Esophagus muscularis mucosa (tissue), 4 donors: Measurements from ENCODE around the gene PGAM2.

Experiments used
- CTCF ChIP-seq, 3 experiments: fragments of 200-600 bp in 2 of 3; fragments of 450-650 bp in 1 of 3; sonication (generic) in 2 of 3; IDR thresholded peaks; one replicate each; pipeline ENCODE4 v1.5.1; 2017 to 2019; ENCODE audit warnings: antibody characterized with exemption in 3 of 3, mild to moderate bottlenecking in 2 of 3, moderate library complexity in 1 of 3
- EP300 ChIP-seq: sonication (generic); formaldehyde crosslinking; IDR thresholded peaks from one replicate; pipeline ENCODE4 v1.6.1; 2017; ENCODE audit warnings: antibody characterized with exemption
- POLR2A ChIP-seq: fragments of 450-650 bp; IDR thresholded peaks from one replicate; pipeline ENCODE4 v1.6.1; 2017; ENCODE audit warnings: antibody characterized with exemption, moderate library complexity, mild to moderate bottlenecking, low read depth
- POLR2AphosphoS5 ChIP-seq, 2 donors: sonication (generic); formaldehyde crosslinking; IDR thresholded peaks; one replicate each; pipeline ENCODE4 v1.6.1; 2017; ENCODE audit warnings: antibody characterized with exemption in 2 of 2

DNA sequence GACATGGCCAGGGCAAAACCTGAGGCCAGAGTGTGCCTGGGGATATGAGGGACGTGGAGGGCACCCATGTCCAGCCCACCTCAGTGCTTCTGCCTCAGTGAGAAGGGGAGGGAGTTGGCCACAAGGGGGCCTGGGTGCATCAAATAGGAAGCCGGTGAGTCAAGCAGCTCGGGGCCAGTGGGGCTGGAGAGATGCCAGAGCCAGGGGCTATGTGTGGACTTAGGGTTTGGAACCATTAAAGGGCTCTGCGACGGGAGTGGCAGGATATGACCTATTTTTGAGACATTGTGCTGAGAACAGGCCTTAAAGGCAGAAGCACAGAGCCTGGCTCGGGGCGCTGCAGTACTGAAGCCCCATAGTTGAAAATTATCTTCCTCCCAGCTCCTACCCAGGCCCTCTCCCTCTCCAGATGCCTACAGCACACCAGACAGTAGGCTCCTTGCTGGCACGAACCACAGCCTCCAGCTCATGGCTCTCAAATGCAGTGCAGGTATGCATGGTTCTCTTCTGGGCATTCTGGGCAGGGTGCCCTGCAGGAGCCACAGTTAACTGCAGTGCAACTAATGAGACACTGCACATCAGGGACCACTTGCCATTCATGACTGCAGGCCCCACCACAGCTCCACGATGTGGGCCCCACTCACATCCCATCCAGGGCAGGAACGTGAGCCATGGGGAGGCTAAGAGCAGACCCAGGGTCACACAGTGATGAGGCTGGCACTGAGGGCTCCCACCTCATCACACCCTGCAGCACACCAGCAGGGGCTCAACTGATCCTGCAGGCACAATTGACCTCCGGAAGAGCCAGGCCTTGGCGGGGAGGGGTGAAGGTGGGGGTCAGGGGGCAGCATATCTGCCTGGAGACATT lies 7.2 kb upstream of the PGAM2 start:
- TF ChIP-seq POLR2AphosphoS5 (IDR thresholded peaks at IDR 0.05) (peak; percentile 37 to 40), CTCF (IDR thresholded peaks at IDR 0.05) (peak; percentile 62 to 76 (median 72)), EP300 (no peak), POLR2A (no peak)
